GM18909 (cell line): Measurements from ENCODE around the gene TMEM33.

ENCODE experiments used
- ATAC-seq: cut with Tn5 transposase; IDR thresholded peaks from one replicate; pipeline ENCODE4 v1.9.1; 2021; ENCODE audit warnings: mild to moderate bottlenecking; ENCODE audit not compliant: unreplicated experiment, poor library complexity

Gene TMEM33

GRCh38 chr4:41935652-41936021 is 408 bp downstream of the TMEM33 start:
- peak; percentile 22 for ATAC-seq

- ATAC-seq = no peak
Observed at GRCh38 chr4:41939016-41939626, 3.9 kb downstream of the TMEM33 start.

- ATAC-seq = no peak
Observed at GRCh38 chr4:41940834-41941233, 5.6 kb downstream of the TMEM33 start.

GRCh38 chr4:41943506-41943905 is 8.3 kb downstream of the TMEM33 start:
- ATAC-seq = no peak

- ATAC-seq = no peak
Observed at GRCh38 chr4:41944089-41944488, 8.9 kb downstream of the TMEM33 start.

GRCh38 chr4:41949531-41949930 is 14.3 kb downstream of the TMEM33 start:
- no peak for ATAC-seq

GRCh38 chr4:41957634-41958033 is 22.4 kb downstream of the TMEM33 start:
- ATAC-seq = no peak

- ATAC-seq = no peak
Observed at GRCh38 chr4:41963105-41963504, 27.9 kb downstream of the TMEM33 start.

- ATAC-seq = no peak
Observed at GRCh38 chr4:41964401-41964800, 29.2 kb downstream of the TMEM33 start.

- no peak for ATAC-seq
Observed at GRCh38 chr4:41967392-41967791, 32.2 kb downstream of the TMEM33 start.

GRCh38 chr4:41969671-41970070 is 34.4 kb downstream of the TMEM33 start:
- ATAC-seq = no peak

GRCh38 chr4:41975341-41975740 is 40.1 kb downstream of the TMEM33 start:
- ATAC-seq = no peak

GRCh38 chr4:41976775-41977516 is 41.7 kb downstream of the TMEM33 start:
- ATAC-seq = no peak

GRCh38 chr4:41977709-41978108 is 42.5 kb downstream of the TMEM33 start:
- ATAC-seq = no peak

GRCh38 chr4:41981456-41981855 is 46.2 kb downstream of the TMEM33 start, which contains the start of gene DCAF4L1:
Gene DCAF4L1 (plus strand): TSS chr4:41981756. CDS start chr4:41981793, 37 bp downstream.
- no peak for ATAC-seq

GRCh38 chr4:41982716-41983115 is 47.5 kb downstream of the TMEM33 start:
- ATAC-seq = no peak

- no peak for ATAC-seq
Observed at GRCh38 chr4:41985151-41985550, 49.9 kb downstream of the TMEM33 start.

- ATAC-seq = peak; percentile 27
Observed at GRCh38 chr4:41989994-41990364, 54.8 kb downstream of the TMEM33 start.

- peak; percentile 99 for ATAC-seq
Observed at GRCh38 chr4:41990365-41991111, 55.3 kb downstream of the TMEM33 start, which contains the start of gene SLC30A9. Gene SLC30A9 (plus strand): TSS chr4:41990530. CDS start chr4:41990652, 122 bp downstream.

GRCh38 chr4:41991916-41992767 is 56.9 kb downstream of the TMEM33 start:
- no peak for ATAC-seq
